Measurements from ENCODE around the gene SCPEP1.

The SCPEP1 gene, protein sequence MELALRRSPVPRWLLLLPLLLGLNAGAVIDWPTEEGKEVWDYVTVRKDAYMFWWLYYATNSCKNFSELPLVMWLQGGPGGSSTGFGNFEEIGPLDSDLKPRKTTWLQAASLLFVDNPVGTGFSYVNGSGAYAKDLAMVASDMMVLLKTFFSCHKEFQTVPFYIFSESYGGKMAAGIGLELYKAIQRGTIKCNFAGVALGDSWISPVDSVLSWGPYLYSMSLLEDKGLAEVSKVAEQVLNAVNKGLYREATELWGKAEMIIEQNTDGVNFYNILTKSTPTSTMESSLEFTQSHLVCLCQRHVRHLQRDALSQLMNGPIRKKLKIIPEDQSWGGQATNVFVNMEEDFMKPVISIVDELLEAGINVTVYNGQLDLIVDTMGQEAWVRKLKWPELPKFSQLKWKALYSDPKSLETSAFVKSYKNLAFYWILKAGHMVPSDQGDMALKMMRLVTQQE

DNA sequence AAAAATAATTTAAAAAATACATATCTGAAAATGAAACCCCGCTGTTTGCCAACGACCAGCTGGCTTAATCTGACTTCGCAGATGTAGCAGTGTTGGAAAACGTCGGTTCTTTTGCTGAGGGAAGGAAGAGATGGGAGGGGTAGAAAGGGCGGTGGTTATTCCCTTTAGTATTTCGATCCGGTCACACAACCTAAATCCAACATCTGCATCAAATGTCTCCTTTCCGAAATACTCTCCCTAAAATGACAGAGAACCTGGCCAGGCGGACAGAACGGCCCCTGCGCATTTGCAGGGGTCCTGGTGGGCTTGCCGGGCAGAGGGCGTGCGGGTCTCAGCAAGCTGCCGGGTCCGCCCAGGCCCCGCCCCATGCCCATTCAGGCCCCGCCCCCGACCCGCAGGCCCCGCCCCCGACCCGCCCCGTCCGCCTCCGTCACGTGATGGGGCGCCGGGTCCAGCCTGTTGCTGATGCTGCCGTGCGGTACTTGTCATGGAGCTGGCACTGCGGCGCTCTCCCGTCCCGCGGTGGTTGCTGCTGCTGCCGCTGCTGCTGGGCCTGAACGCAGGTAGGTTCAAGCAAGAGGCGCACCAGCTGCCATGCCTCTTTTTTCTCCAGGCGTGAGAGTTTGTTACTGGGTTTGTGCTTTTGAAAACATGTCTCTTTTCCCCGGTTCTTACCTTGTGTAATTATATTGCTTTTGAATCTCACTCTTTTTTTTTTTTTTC lies at the start of gene SCPEP1:
SCPEP1 (plus strand) TSS at position 459 of the 723 bp plus-strand sequence; CDS start at position 488, 29 bp downstream.
- Histone ChIP-seq H3K27ac (ENCODE audit: low read depth, low read length) (peak within 1 kb of the TSS; percentile 45), H3K36me3 (ENCODE audit: insufficient read depth, low read length) (peaks cover 8% of the 10 kb centered on the region), H3K4me1 (ENCODE audit: insufficient read depth, low read length) (peaks cover 12% of the 10 kb centered on the region), H3K9ac (ENCODE audit: low read length) (peak within 1 kb of the TSS; percentile 49), H3K4me3 (ENCODE audit: low read depth in 1 of 2, low read length in 2 of 2) (peak within 1 kb of the TSS; percentile 43 to 81), H3K9me3 (ENCODE audit: low read length) (no peaks in the 10 kb centered on the region), H3K27me3 (ENCODE audit: control insufficient read depth in 1 of 2, insufficient read depth in 2 of 2, low read length in 2 of 2) (no peaks in the 10 kb centered on the region)

DNA sequence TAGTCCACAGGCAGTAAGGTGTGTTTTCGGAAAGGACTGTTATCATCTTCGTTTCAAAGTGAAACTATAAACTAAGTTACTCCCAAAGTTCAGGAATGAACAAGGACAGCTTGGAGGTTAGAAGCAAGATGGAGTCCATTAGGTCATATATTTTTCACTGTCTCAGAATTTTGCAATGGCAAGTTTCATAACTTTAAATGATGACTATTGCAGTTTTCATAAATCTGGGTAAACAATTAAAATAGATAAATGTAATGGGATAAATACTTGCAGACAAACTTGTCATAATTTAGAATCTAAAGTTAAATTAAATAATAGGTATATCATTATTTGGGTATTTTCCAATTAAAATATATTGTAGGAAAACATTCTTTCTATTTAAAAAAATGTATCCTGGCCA lies 49.3 kb upstream of the SCPEP1 start:
- H3K27me3 ChIP-seq (ENCODE audit: control insufficient read depth in 1 of 2, insufficient read depth in 2 of 2, low read length in 2 of 2), result no peaks in the 10 kb centered on the region
- H3K27ac ChIP-seq (ENCODE audit: low read depth, low read length), result no peak overlapping the region
- no peaks in the 10 kb centered on the region for H3K9me3 ChIP-seq (ENCODE audit: low read length)
- H3K36me3 ChIP-seq (ENCODE audit: insufficient read depth, low read length), result no peaks in the 10 kb centered on the region
- H3K9ac ChIP-seq (ENCODE audit: low read length), result no peak overlapping the region
- no peaks in the 10 kb centered on the region for H3K4me1 ChIP-seq (ENCODE audit: insufficient read depth, low read length)
- no peak overlapping the region for H3K4me3 ChIP-seq (ENCODE audit: low read depth in 1 of 2, low read length in 2 of 2)

DNA sequence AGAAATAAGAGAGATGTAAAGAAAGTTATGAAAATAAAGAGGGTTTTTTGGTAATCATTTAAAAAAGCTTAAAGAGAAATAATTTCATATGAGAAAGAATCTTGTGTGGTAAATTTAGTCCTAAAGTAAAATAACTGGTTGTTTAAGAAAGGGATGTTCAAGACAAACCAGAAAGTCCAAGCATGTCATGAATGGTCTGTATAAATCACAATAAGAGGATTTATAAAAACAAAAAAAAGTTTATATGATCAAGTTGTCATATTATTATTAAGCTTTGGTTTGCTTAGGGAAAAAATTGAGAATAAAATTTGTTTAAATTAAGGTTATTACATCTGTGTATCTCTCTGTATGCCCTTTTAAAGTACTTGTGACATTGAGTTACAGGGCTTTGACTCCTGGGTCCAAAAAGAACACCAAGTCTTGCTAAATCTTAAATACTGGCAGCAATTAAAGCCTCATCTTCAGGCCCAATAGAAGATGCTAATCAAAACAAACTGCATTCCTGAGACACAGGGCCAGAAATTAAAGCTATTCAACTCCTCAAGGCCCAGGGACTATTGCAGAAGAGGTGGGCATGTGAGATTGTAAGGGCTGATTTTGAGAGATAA lies 48.5 kb upstream of the SCPEP1 start:
- Histone ChIP-seq H3K4me3 (ENCODE audit: low read depth in 1 of 2, low read length in 2 of 2) (no peak overlapping the region), H3K27me3 (ENCODE audit: control insufficient read depth in 1 of 2, insufficient read depth in 2 of 2, low read length in 2 of 2) (no peaks in the 10 kb centered on the region), H3K27ac (ENCODE audit: low read depth, low read length) (no peak overlapping the region), H3K4me1 (ENCODE audit: insufficient read depth, low read length) (no peaks in the 10 kb centered on the region), H3K9ac (ENCODE audit: low read length) (no peak overlapping the region), H3K9me3 (ENCODE audit: low read length) (no peaks in the 10 kb centered on the region), H3K36me3 (ENCODE audit: insufficient read depth, low read length) (peaks cover 3% of the 10 kb centered on the region)

DNA sequence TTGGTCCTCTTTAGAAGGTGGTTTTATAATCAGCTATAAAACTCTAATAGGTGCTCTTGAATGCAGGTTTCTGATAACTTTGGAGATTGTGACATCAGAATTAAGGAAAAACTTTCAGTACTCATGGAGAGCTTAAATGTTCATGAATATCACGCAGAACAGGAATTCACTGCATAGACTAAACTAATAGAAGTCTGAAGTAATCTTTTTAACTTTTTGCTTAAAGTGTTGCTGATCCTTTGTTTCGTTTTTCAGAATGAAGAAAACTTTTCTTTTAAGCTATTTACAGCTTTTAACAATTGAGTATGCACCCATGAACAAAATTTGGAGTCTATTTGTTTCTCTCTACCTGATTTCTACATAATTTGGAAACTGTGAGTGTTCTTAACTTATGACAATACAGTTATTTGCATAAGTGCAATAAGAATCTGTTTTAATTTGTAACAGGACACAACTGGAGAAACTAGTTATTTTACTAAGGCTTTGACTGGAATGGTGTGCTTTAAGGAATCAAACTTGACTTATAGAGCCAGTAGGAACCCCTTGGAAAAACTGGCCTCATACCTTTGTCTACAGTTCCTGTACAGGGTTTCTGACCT lies 47.1 kb upstream of the SCPEP1 start:
- Histone ChIP-seq H3K27ac (ENCODE audit: low read depth, low read length) (no peak overlapping the region), H3K4me3 (ENCODE audit: low read depth in 1 of 2, low read length in 2 of 2) (no peak overlapping the region), H3K9me3 (ENCODE audit: low read length) (no peaks in the 10 kb centered on the region), H3K36me3 (ENCODE audit: insufficient read depth, low read length) (peaks cover 6% of the 10 kb centered on the region), H3K9ac (ENCODE audit: low read length) (no peak overlapping the region), H3K27me3 (ENCODE audit: control insufficient read depth in 1 of 2, insufficient read depth in 2 of 2, low read length in 2 of 2) (no peaks in the 10 kb centered on the region), H3K4me1 (ENCODE audit: insufficient read depth, low read length) (no peaks in the 10 kb centered on the region)

DNA sequence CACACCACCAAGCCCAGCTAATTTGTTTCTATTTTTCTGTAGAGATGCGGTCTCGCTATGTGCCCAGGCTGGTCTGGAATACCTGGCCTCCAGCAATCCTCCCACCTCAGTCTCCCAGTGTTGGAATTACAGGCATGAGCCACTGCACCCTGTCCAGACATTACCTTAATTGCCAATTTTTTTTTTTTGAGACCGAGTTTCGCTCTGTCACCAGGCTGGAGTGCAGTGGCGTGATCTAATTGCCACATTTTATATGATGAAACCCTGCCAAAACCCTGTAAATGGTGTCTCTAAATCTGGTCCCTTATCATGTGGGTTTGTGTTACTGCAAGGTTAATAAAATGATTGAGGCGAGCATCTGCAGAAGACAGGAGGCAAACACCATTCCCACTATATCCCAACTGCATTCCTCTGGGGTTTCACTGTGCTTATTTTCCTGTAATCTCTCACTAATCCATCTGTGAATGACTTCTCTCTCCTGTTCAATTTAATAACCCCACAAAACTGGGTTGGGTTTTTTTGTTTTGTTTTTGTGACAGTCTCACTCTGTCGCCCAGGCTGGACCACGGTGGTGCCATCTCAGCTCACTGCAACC lies 44.7 kb upstream of the SCPEP1 start:
- Histone ChIP-seq H3K36me3 (ENCODE audit: insufficient read depth, low read length) (peaks cover 20% of the 10 kb centered on the region), H3K4me1 (ENCODE audit: insufficient read depth, low read length) (no peaks in the 10 kb centered on the region), H3K27ac (ENCODE audit: low read depth, low read length) (no peak overlapping the region), H3K4me3 (ENCODE audit: low read depth in 1 of 2, low read length in 2 of 2) (no peak overlapping the region), H3K9me3 (ENCODE audit: low read length) (no peaks in the 10 kb centered on the region), H3K27me3 (ENCODE audit: control insufficient read depth in 1 of 2, insufficient read depth in 2 of 2, low read length in 2 of 2) (no peaks in the 10 kb centered on the region), H3K9ac (ENCODE audit: low read length) (no peak overlapping the region)

DNA sequence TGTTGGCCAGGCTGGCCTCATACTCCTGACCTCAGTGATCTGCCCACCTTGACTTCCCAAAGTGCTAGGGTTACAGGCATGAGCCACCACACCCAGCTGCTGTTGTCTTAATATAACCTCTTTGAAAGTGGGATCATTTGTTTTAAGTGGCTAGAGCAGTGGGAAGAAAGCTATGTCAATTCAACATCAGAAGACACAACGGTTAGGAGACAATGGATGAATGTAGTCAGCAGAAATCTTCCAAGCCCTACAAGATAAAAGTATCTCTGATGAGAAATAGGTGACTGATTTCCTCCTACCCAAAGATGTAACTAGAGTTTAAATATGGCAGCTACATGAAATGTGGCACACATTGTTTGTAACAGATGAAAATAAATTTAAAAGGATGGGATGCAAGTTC lies 44.1 kb upstream of the SCPEP1 start:
- Histone ChIP-seq H3K36me3 (ENCODE audit: insufficient read depth, low read length) (peaks cover 24% of the 10 kb centered on the region), H3K4me3 (ENCODE audit: low read depth in 1 of 2, low read length in 2 of 2) (no peak overlapping the region), H3K9ac (ENCODE audit: low read length) (no peak overlapping the region), H3K27me3 (ENCODE audit: control insufficient read depth in 1 of 2, insufficient read depth in 2 of 2, low read length in 2 of 2) (no peaks in the 10 kb centered on the region), H3K4me1 (ENCODE audit: insufficient read depth, low read length) (no peaks in the 10 kb centered on the region), H3K27ac (ENCODE audit: low read depth, low read length) (no peak overlapping the region), H3K9me3 (ENCODE audit: low read length) (no peaks in the 10 kb centered on the region)

DNA sequence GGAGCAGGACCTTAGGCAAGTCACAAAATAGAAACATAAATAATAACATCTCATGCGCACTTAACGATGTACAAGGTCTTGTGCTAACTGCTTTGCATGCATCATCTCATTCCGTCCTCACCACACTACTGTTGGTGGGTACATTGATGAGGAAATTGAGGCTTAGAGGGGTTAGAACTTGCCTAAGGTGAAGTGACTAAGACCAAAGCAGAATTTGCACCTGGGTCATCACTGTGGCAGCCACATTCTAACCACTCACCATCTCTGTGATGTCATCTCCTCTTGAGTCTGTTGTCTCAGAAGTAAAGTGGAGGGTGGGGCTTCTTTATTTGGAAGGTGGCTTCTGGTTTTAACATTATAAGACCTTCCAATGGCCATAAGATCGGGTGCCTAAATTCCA lies 43.7 kb upstream of the SCPEP1 start:
- Histone ChIP-seq H3K36me3 (ENCODE audit: insufficient read depth, low read length) (peaks cover 24% of the 10 kb centered on the region), H3K9ac (ENCODE audit: low read length) (no peak overlapping the region)

DNA sequence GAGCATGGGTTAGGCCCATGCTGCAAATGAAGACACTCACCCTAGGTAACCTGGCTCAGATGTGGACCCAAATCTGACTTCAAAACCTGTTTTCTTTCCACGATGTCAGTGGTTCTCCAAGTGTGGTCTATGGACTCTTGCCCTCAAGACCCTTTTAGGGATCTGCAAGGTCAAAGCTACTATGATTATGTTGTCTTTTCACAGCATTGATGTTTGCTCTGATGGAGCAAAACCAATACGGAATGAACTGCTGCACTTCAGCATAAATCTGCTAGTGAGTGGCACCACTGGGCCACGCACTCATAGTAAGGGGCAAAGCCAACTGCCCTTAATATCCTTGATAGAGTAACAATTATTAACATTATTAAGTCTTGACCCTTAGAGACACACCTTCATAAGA lies 42.5 kb upstream of the SCPEP1 start:
- no peak overlapping the region for H3K4me3 ChIP-seq (ENCODE audit: low read depth in 1 of 2, low read length in 2 of 2)
- H3K9ac ChIP-seq (ENCODE audit: low read length), result no peak overlapping the region
- peaks cover 24% of the 10 kb centered on the region for H3K36me3 ChIP-seq (ENCODE audit: insufficient read depth, low read length)
- no peak overlapping the region for H3K27ac ChIP-seq (ENCODE audit: low read depth, low read length)
- H3K4me1 ChIP-seq (ENCODE audit: insufficient read depth, low read length), result no peaks in the 10 kb centered on the region
- no peaks in the 10 kb centered on the region for H3K9me3 ChIP-seq (ENCODE audit: low read length)
- H3K27me3 ChIP-seq (ENCODE audit: control insufficient read depth in 1 of 2, insufficient read depth in 2 of 2, low read length in 2 of 2), result no peaks in the 10 kb centered on the region

More for the DNA sequence above, 43.7 kb upstream of the SCPEP1 start:
- Histone ChIP-seq H3K9me3 (ENCODE audit: low read length) (no peaks in the 10 kb centered on the region), H3K4me1 (ENCODE audit: insufficient read depth, low read length) (no peaks in the 10 kb centered on the region), H3K4me3 (ENCODE audit: low read depth in 1 of 2, low read length in 2 of 2) (no peak overlapping the region), H3K27ac (ENCODE audit: low read depth, low read length) (no peak overlapping the region), H3K27me3 (ENCODE audit: control insufficient read depth in 1 of 2, insufficient read depth in 2 of 2, low read length in 2 of 2) (no peaks in the 10 kb centered on the region)

DNA sequence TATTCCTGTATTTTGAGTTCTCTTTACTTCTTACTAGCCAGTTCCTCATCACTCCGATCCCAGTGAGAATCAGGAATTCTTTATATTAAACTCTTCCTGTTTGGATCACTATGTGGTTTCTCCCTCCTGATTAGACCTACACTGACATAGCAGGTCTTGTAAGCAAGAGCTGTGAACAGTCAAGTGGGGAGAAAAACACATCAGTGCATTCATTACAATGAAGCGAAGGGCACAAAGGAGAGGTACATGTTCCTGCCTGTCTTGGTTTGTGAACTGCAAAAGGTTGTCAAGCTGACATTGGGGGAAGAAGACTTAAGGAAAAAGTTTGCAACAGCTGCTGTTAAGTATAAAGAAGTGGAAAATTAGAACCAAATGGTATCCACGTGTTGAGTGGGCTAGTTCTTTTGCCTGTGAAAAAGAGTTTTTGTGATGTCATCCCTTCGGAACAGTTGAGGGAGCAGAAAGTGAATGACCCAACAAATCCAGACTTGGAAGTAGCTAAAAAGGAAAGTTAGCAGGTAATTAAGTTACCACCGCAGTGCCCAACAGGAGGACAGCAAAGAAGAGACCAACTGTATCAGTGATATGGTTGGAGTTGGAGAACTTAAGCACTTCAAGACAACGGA lies 41.1 kb upstream of the SCPEP1 start:
- no peaks in the 10 kb centered on the region for H3K27me3 ChIP-seq (ENCODE audit: control insufficient read depth in 1 of 2, insufficient read depth in 2 of 2, low read length in 2 of 2)
- H3K4me1 ChIP-seq (ENCODE audit: insufficient read depth, low read length), result no peaks in the 10 kb centered on the region
- H3K27ac ChIP-seq (ENCODE audit: low read depth, low read length), result no peak overlapping the region
- no peaks in the 10 kb centered on the region for H3K9me3 ChIP-seq (ENCODE audit: low read length)
- H3K9ac ChIP-seq (ENCODE audit: low read length), result no peak overlapping the region
- peaks cover 32% of the 10 kb centered on the region for H3K36me3 ChIP-seq (ENCODE audit: insufficient read depth, low read length)
- H3K4me3 ChIP-seq (ENCODE audit: low read depth in 1 of 2, low read length in 2 of 2), result no peak overlapping the region

DNA sequence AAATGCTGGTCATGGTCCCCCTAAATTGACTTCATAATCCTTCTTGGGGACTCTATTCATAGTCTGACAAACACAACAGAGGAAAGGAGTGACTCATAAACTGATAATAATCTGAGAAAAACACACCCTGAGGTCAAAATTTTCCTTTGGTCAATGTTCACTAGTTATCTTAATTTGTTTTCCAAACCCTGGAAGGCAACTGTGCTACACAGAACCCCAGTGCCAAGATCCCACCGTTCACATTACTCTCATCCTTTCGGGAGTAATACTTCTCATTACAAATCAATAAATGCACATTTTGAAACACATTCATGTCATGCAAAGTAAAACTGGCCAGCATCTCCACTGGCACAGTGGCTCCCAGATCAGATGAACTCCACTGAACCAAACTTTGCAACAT lies 40.2 kb upstream of the SCPEP1 start:
- Histone ChIP-seq H3K4me3 (ENCODE audit: low read depth in 1 of 2, low read length in 2 of 2) (no peak overlapping the region), H3K9me3 (ENCODE audit: low read length) (no peaks in the 10 kb centered on the region), H3K36me3 (ENCODE audit: insufficient read depth, low read length) (peaks cover 40% of the 10 kb centered on the region), H3K27ac (ENCODE audit: low read depth, low read length) (no peak overlapping the region), H3K4me1 (ENCODE audit: insufficient read depth, low read length) (no peaks in the 10 kb centered on the region), H3K27me3 (ENCODE audit: control insufficient read depth in 1 of 2, insufficient read depth in 2 of 2, low read length in 2 of 2) (no peaks in the 10 kb centered on the region), H3K9ac (ENCODE audit: low read length) (no peak overlapping the region)
